ENCODE data around the gene ANO1. TPM values are rescaled to one million over a fixed set of nuclear protein-coding genes. Genes with fewer than 3 reads are reported as not detected.
A peak's percentile ranks its signal among the peaks of the same experiment; 100 is the strongest.

ANO1 gene
- total RNA-seq, 2 donors from 2014 or later = 10.2 to 29.4 TPM

GRCh38 chr11:70097783-70098563 is 19.9 kb downstream of the ANO1 start:
- Histone ChIP-seq H3K9me3 (no peaks in the 10 kb centered on the region), H3K36me3 (no peaks in the 10 kb centered on the region), H3K4me1 (peaks cover 0 to 17% of the 10 kb centered on the region in 2 donors), H3K27me3 (no peaks in the 10 kb centered on the region), H3K4me3 (no peak overlapping the region), H3K27ac (peak overlapping the region; percentile 16 to 48)
- no peak for DNase-seq (ENCODE audit: low spot score)
- TF ChIP-seq CTCF (IDR thresholded peaks at IDR 0.05) = no peak

DNA sequence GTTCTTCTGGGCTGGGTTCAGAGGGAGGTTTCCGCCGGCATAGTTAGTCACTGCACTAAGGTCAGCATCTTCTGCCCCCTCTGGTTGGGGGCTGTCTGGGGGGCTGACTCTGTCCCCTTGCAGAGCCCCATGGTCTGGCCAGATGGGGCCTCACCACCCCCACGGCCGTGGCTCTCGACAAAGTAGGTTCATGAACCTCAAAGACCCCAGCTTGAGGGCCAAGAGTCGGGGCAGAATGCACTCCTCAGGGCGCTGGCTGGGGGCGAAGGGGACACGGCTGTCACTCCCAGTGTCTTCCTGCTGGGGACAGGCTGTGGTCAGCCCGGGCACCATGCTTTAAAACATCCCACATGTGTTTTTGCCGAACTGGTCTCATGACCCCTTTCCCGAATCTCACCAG is 20.8 kb downstream of the ANO1 start:
- H3K27ac ChIP-seq = peak overlapping the region; percentile 16 to 48
- TF ChIP-seq CTCF (IDR thresholded peaks at IDR 0.05) = no peak
- peaks cover 0 to 17% of the 10 kb centered on the region in 2 donors for H3K4me1 ChIP-seq

GRCh38 chr11:70099578-70100279 is 21.6 kb downstream of the ANO1 start:
- Histone ChIP-seq H3K4me1 (peaks cover 0 to 17% of the 10 kb centered on the region in 2 donors), H3K27me3 (no peaks in the 10 kb centered on the region), H3K36me3 (no peaks in the 10 kb centered on the region), H3K9me3 (no peaks in the 10 kb centered on the region), H3K27ac (peak overlapping the region; percentile 16 to 48), H3K4me3 (no peak overlapping the region)
- no peak for DNase-seq (ENCODE audit: low spot score)
- no peak for TF ChIP-seq CTCF (IDR thresholded peaks at IDR 0.05)

More for the DNA sequence above, 20.8 kb downstream of the ANO1 start:
- Histone ChIP-seq H3K4me3 (no peak overlapping the region), H3K36me3 (no peaks in the 10 kb centered on the region), H3K9me3 (no peaks in the 10 kb centered on the region), H3K27me3 (no peaks in the 10 kb centered on the region)
- no peak for DNase-seq (ENCODE audit: low spot score)

DNA sequence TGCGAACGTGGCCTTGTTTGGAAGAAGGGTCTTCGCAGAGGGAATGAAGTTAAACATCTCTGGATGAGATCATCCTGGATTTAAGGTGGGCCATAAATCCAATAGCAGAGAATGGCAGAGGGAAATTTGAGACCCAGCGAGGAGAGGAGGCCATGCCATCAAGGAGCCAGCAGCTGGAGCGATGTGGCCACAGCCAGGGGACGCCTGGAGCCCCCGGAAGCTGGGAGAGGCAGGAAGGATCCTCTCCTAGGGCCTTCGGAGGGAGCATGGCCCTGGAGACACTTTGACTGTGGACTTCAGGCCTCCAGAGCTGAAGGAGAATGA is 22.1 kb downstream of the ANO1 start:
- no peak overlapping the region for H3K4me3 ChIP-seq
- H3K9me3 ChIP-seq = no peaks in the 10 kb centered on the region
- no peak for DNase-seq (ENCODE audit: low spot score)
- no peak for TF ChIP-seq CTCF (IDR thresholded peaks at IDR 0.05)
- no peaks in the 10 kb centered on the region for H3K36me3 ChIP-seq
- peaks cover 0 to 17% of the 10 kb centered on the region in 2 donors for H3K4me1 ChIP-seq
- H3K27ac ChIP-seq = no peak overlapping the region
- H3K27me3 ChIP-seq = no peaks in the 10 kb centered on the region

DNA sequence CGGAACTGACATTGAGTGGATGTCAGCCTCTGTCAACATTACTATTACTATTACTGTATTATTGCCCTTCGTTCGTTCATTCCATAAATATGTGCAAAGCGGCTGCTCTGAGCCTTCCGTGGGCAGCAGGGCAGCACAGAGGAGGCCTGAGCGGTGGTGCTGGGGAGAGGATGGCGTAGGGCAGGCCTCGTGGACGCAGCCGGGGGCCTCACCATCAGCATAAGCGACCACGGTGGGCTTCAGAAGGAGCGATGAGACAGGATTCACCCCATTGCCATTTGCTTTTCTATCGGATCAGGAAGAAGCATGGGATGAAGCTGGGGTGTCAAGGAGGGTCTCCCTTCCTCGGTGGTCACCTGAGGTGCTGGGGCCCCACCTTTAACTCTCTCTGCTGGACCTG is 22.7 kb downstream of the ANO1 start:
- Histone ChIP-seq H3K27me3 (no peaks in the 10 kb centered on the region), H3K27ac (no peak overlapping the region), H3K36me3 (no peaks in the 10 kb centered on the region), H3K4me3 (no peak overlapping the region), H3K9me3 (no peaks in the 10 kb centered on the region), H3K4me1 (peaks cover 0 to 17% of the 10 kb centered on the region in 2 donors)
- no peak for DNase-seq (ENCODE audit: low spot score)
- no peak for TF ChIP-seq CTCF (IDR thresholded peaks at IDR 0.05)

All from right atrium auricular region (tissue), 2 donors.